BE2C (cell line): ENCODE results near the gene USP28.

Source experiments
- DNase-seq: peaks from one replicate; pipeline ENCODE4 v3.0.0-alpha.2; 2020
- H3K27me3 ChIP-seq: fragments of 250-450 bp; sonication (Bioruptor Pico); 2 replicates; pipeline ENCODE4 v1.5.1; 2020; ENCODE audit warnings: mild to moderate bottlenecking
- H3K36me3 ChIP-seq: fragments of 250-450 bp; sonication (Bioruptor Pico); 2 replicates; pipeline ENCODE4 v1.5.1; 2020; ENCODE audit warnings: mild to moderate bottlenecking
- H3K4me1 ChIP-seq: fragments of 250-450 bp; sonication (Bioruptor Pico); 2 replicates; pipeline ENCODE4 v1.5.1; 2020
- H3K4me3 ChIP-seq: 2 replicates; pipeline ENCODE4 v1.5.1; 2011; ENCODE audit warnings: low read depth, low read length
- H3K9me3 ChIP-seq: fragments of 250-450 bp; sonication (Bioruptor Pico); 2 replicates; pipeline ENCODE4 v1.5.1; 2020
- TF ChIP-seq, protein P1 (sequence below): IDR thresholded peaks from 2 replicates; pipeline ENCODE4 v1.5.1; 2012; ENCODE audit warnings: mild to moderate bottlenecking, low read depth, low read length

USP28 gene

GRCh38 chr11:113906516-113906915 lies 31.1 kb upstream of the USP28 start:
- Histone ChIP-seq H3K4me3 (no peak overlapping the region), H3K4me1 (peaks cover 23% of the 10 kb centered on the region), H3K27me3 (no peaks in the 10 kb centered on the region), H3K9me3 (no peaks in the 10 kb centered on the region), H3K36me3 (no peaks in the 10 kb centered on the region)
- TF ChIP-seq, protein P1, sequence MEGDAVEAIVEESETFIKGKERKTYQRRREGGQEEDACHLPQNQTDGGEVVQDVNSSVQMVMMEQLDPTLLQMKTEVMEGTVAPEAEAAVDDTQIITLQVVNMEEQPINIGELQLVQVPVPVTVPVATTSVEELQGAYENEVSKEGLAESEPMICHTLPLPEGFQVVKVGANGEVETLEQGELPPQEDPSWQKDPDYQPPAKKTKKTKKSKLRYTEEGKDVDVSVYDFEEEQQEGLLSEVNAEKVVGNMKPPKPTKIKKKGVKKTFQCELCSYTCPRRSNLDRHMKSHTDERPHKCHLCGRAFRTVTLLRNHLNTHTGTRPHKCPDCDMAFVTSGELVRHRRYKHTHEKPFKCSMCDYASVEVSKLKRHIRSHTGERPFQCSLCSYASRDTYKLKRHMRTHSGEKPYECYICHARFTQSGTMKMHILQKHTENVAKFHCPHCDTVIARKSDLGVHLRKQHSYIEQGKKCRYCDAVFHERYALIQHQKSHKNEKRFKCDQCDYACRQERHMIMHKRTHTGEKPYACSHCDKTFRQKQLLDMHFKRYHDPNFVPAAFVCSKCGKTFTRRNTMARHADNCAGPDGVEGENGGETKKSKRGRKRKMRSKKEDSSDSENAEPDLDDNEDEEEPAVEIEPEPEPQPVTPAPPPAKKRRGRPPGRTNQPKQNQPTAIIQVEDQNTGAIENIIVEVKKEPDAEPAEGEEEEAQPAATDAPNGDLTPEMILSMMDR, result no peak
- no peak for DNase-seq

DNA sequence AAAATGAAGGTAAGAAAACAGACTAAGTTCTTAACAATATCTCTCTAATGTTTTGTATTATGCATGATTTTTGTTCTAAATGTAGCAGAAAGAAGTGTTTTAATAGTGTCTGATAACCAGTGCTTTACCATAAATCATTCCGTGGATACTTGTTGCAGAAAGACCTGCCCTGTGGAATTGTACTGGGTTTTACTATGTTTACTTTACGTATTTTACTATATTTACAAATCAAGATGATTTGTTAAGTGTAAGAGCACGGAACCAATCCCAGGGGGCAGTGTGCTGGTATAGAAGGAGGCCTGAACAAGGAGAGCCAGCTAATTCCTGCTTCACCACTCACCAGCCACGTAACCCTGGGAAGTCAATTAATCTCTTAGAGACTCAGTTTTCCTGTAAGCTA lies 30.7 kb upstream of the USP28 start:
- peak; percentile 44 for DNase-seq
- H3K4me3 ChIP-seq, result no peak overlapping the region
- TF ChIP-seq, protein P1, result peak; percentile 60

GRCh38 chr11:113904379-113905101 lies 29.2 kb upstream of the USP28 start, which contains the start of gene HTR3B:
HTR3B (plus strand) TSS chr11:113904796; CDS start chr11:113904934, 138 bp downstream.
- Histone ChIP-seq H3K36me3 (no peaks in the 10 kb centered on the region), H3K4me1 (peaks cover 23% of the 10 kb centered on the region), H3K27me3 (no peaks in the 10 kb centered on the region), H3K4me3 (no peak within 1 kb of the TSS), H3K9me3 (no peaks in the 10 kb centered on the region)
- DNase-seq, result peak; percentile 35
- TF ChIP-seq, protein P1, result no peak

More for the DNA sequence above, 30.7 kb upstream of the USP28 start:
- no peaks in the 10 kb centered on the region for H3K9me3 ChIP-seq
- H3K36me3 ChIP-seq, result no peaks in the 10 kb centered on the region
- no peaks in the 10 kb centered on the region for H3K27me3 ChIP-seq
- H3K4me1 ChIP-seq, result peaks cover 23% of the 10 kb centered on the region

GRCh38 chr11:113901141-113901540 lies 25.8 kb upstream of the USP28 start:
- Histone ChIP-seq H3K27me3 (no peaks in the 10 kb centered on the region), H3K4me1 (peaks cover 14% of the 10 kb centered on the region), H3K36me3 (no peaks in the 10 kb centered on the region), H3K4me3 (no peak overlapping the region), H3K9me3 (no peaks in the 10 kb centered on the region)
- TF ChIP-seq, protein P1, result no peak
- DNase-seq, result no peak

GRCh38 chr11:113896156-113896879 lies 20.9 kb upstream of the USP28 start:
- DNase-seq, result peak; percentile 64
- no peaks in the 10 kb centered on the region for H3K36me3 ChIP-seq
- H3K4me3 ChIP-seq, result no peak overlapping the region
- TF ChIP-seq, protein P1, result peak; percentile 87
- H3K27me3 ChIP-seq, result no peaks in the 10 kb centered on the region
- no peaks in the 10 kb centered on the region for H3K9me3 ChIP-seq
- H3K4me1 ChIP-seq, result peaks cover 13% of the 10 kb centered on the region
